Activated CD8-positive, alpha-beta memory T cell treated with anti-CD3 and anti-CD28 coated beads, Interleukin-2, amount 50 U/mL, for 24 hours (primary cell): Measurements from ENCODE around the gene MECP2.

Source experiments
- DNase-seq: peaks from one replicate; pipeline ENCODE4 v3.0.0-alpha.2; 2020; ENCODE audit errors: extremely low read depth

Gene MECP2

GRCh38 chrX:154061801-154062200 is 35.7 kb downstream of the MECP2 start:
- no peak for DNase-seq

- no peak for DNase-seq
Observed at GRCh38 chrX:154059729-154060245, 37.7 kb downstream of the MECP2 start.

- DNase-seq = no peak
Observed at GRCh38 chrX:154059231-154059630, 38.3 kb downstream of the MECP2 start.

GRCh38 chrX:154058214-154058997 is 39.1 kb downstream of the MECP2 start:
- DNase-seq = no peak

- DNase-seq = no peak
Observed at GRCh38 chrX:154057791-154058190, 39.7 kb downstream of the MECP2 start.

GRCh38 chrX:154056770-154057241 is 40.7 kb downstream of the MECP2 start:
- no peak for DNase-seq

- DNase-seq = peak; percentile 39
Observed at GRCh38 chrX:154051201-154051810, 46.2 kb downstream of the MECP2 start.

GRCh38 chrX:154050113-154050495 is 47.4 kb downstream of the MECP2 start:
- no peak for DNase-seq

GRCh38 chrX:154049209-154050112 is 48.1 kb downstream of the MECP2 start:
- DNase-seq = no peak

GRCh38 chrX:154048398-154048797 is 49.1 kb downstream of the MECP2 start:
- DNase-seq = no peak

- no peak for DNase-seq
Observed at GRCh38 chrX:154046940-154047610, 50.4 kb downstream of the MECP2 start.

- no peak for DNase-seq
Observed at GRCh38 chrX:154046031-154046781, 51.3 kb downstream of the MECP2 start.

- no peak for DNase-seq
Observed at GRCh38 chrX:154044091-154044490, 53.4 kb downstream of the MECP2 start.

- DNase-seq = no peak
Observed at GRCh38 chrX:154043003-154043763, 54.3 kb downstream of the MECP2 start.

- no peak for DNase-seq
Observed at GRCh38 chrX:154040863-154041262, 56.7 kb downstream of the MECP2 start.

GRCh38 chrX:154040307-154040756 is 57.2 kb downstream of the MECP2 start:
- no peak for DNase-seq

- DNase-seq = no peak
Observed at GRCh38 chrX:154039577-154039976, 57.9 kb downstream of the MECP2 start.

GRCh38 chrX:154038656-154039055 is 58.9 kb downstream of the MECP2 start:
- no peak for DNase-seq

- DNase-seq = no peak
Observed at GRCh38 chrX:154037754-154038153, 59.8 kb downstream of the MECP2 start.

- no peak for DNase-seq
Observed at GRCh38 chrX:154036513-154036912, 61.0 kb downstream of the MECP2 start.
